ENCODE data around the gene TAF11L4.
"Not testable (repeated sequence)": the region's sequence is repeated elsewhere in the genome, so short reads cannot be mapped to it uniquely, and the experiment has no call there.

TAF11L4 gene

DNA sequence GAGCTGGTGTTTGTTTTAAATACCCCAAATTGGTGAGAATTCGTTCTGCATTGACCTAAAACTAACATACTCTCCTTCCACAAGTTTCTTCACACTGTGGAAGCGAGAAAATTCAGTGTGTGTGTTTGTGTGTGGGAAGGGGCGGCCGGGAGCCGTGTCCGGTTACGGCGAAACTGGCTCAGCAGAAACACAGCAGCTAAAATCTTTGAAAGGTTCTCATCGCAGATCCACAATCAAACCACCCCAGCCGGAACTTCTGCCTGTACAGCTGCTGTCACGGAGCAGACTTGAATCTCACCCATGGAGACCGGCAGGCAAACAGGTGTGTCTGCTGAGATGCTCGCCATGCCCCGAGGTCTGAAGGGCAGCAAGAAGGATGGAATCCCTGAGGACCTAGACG, at the start of gene TAF11L4:
Gene TAF11L4, plus strand, starts transcription at position 301 of the 400 bp plus-strand sequence.
- not testable (repeated sequence) for DNase-seq (ENCODE audit: insufficient read length, low spot score); FAIRE-seq

DNA sequence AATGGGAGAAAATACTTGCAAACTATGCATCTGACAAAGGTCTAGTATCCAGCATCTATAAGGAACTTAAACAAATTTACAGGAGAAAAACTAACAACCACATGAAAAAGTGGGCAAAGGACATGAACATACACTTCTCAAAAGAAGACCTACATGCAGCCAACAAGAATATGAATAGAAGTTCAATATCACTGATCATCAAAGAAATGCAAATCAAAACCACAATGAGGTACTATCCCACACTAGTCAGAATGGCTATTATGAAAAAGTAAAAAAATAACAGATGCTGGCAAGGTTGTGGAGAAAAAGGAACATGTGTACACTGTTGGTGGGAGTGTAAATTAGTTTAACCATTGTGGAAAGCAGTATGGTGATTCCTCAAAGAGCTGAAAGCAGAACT, 46.5 kb upstream of the TAF11L4 start:
- not testable (repeated sequence) for FAIRE-seq; DNase-seq (ENCODE audit: insufficient read length, low spot score)

DNA sequence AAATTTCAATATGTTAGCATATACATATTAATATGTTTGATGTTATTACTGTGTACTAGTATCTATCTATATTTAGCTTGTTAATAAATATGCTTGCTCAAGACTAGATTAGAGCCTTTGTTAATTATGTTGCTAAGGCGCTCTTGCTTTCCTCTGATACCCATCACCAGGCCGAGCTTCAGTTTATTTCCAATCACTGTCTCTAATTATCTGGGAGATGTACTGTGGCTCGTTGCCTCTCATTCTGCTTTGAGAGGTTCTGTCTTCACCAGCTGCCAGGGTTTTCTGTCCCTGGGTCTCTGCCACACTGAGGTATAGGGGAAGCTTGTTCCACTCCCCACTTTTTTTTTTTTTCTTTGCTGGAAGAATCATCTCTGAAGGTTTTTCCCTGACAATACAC, 44.6 kb upstream of the TAF11L4 start:
- FAIRE-seq (no peak), DNase-seq (ENCODE audit: insufficient read length, low spot score) (no peak)

DNA sequence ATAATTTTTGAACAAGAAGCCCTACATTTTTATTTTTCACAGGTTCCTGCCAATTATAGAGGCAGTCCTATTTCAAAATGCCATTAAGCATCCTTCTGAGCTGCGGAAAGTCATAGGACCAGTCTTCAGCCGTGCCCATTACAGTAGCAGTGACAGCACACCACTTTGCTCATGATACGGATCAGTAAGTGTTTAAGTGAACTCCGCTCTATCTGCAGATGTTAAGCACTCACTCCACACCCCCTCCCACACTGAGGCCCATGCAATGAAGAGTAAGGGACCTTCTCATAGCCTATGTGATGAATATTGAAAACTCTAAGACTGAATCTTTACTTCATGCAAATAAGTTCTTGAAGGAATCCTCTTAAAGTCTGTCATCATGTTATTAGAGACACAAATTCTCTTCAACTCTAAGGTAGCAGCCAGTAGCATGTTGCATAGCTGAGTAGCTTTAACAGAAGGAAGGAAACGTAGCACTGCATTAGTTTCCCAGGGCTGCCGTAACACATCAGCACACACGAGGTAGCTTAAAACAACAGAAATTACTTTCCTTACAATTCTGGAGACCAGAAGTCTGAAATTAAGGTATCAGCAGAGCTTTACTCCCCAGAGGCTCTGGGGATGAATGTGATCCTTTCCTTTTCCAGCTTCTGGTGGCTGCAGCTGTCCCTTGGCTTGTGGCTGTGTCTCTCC, 43.9 kb upstream of the TAF11L4 start:
- DNase-seq (ENCODE audit: insufficient read length, low spot score) (no peak), FAIRE-seq (no peak)

DNA sequence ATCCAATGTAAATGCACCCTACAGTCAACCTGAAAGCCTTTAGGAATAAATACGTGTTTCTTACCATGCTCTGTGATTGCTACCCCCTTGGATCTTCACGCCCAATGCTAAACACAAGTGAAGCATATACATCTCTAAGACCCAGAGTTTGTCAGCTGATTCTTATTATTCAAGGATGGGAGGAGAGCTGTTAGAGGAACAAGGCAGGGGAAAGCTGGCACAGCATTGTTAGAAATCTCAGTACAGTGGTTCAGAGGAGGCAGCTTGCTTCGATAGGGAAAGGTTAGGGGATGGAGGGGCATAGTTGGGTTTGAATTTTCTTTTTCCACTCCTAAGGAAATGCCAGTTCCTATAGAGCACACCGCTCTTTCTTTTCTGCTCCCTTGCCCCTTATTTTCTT, 40.2 kb upstream of the TAF11L4 start:
- FAIRE-seq: no peak
- no peak for DNase-seq (ENCODE audit: insufficient read length, low spot score)

DNA sequence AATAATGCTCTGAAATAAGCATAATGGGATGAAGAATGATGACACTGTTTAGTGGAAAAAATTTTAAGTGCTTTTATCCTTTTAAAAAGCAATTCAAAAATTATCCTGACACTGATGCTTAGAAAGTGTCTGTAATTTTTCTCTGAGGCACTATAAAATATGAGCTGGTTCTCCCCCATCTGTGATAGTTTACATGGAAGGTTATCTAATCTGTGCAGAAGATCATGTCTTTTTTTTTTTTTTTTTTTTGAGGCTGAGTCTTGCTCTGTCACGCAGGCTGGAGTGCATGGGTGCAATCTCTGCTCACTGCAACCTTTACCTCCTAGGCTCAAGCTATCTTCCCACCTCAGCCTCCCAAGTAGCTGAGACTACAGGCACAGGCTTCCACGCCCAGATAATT, 38.8 kb upstream of the TAF11L4 start:
- FAIRE-seq (no peak), DNase-seq (ENCODE audit: insufficient read length, low spot score) (no peak)

DNA sequence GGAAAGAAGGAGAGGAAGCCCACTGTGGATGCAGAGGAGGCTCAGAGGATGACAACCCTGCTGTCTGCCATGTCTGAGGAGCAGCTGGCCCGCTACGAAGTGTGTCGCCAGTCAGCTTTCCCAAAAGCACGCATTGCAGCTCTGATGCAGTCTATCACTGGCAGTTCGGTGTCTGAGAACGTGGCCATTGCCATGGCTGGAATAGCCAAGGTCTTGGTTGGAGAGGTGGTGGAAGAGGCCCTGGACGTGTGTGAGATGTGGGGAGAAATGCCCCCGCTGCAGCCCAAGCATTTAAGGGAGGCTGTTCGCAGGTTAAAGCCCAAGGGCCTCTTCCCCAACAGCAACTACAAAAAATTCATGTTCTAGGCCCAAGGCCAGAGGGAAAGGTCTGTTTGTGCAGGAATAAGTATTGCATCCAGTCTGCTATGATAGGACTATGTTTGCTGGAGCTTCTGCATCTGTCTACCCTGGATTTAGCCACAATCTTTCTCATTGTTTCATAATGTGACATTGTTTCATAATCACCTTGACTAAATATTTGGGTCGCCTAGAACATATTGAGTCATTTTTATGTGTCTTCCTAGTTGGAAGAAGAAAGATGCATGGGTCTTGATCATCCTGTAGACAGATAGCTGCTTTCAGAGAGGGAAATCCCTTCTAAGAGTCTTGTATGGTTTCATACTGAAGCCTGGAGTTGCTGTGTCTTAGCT, 35.0 kb upstream of the TAF11L4 start:
- peak; percentile 55 for FAIRE-seq
- not testable (repeated sequence) for DNase-seq (ENCODE audit: insufficient read length, low spot score)

DNA sequence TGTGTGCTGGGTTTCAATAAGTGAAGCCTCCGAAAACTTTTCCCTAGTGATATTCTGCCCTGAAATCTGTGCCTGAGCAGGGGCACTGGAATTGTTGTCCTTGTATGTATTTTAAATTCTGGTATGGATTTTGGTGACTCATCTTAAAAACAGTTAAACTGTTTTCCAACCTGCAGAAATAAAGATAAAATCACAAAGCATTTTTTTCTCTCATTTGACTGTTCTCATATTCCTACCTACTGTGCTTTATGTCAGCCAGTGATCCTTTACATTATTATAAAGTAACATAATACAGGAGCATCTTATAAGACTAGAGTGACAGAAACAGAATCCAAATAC, 34.5 kb upstream of the TAF11L4 start:
- no peak for DNase-seq (ENCODE audit: insufficient read length, low spot score)
- no peak for FAIRE-seq

DNA sequence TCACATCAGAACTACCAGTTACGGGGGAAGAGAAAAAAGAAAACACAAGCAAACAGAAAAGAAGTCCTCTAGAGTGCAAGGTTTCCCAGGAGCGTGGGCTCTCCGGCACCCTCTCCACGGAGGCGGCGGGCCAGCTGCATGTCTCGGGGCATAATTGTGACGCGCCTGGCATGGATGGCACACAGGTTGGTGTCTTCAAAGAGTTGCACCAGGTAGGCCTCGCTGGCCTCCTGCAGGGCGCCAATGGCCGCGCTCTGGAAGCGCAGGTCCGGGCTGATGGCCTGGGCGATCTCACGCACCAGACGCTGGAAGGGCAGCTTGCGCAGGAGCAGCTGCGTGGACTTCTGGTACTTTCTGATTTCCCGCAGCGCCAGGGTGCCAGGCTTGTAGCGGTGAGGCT, 30.3 kb upstream of the TAF11L4 start:
- peak; percentile 75 for FAIRE-seq
- not testable (repeated sequence) for DNase-seq (ENCODE audit: insufficient read length, low spot score)

DNA sequence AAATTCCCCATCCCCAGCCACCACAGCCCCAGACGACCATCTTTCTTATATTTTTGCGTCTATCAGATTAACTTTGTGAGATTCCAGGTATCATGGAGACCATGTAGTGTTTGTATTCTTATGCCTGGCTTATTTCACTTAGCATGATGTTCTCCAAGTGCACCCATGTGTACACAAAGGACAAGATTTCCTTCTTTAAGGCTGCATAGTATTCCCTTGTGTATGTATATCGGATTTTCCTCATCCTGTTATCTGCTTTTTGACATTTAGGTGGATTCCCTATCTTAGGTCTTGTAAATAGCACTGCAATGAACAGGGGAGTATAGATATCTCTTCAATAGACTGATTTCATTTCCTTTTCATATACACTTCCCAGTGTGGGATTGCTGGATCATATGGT, 28.8 kb upstream of the TAF11L4 start:
- DNase-seq (ENCODE audit: insufficient read length, low spot score) (no peak), FAIRE-seq (peak; percentile 9)

DNA sequence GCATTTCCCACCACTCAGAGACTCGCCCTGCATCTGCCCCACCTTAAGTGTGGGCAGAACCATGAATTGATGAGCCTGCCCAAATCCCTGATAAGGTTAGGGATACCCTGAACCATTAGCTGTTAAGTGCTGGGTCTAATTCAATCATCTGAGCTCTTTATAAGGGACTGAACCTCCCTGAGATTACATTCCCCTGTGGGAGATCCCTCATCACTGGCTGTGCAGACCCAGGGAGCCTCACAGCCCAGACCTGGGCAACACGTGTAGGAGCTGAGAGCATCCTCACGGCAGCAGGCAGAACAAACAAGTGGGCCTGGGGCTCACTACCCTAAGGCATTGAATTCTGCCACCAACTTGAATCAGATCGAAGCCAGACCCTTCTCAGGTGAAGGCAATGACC, 24.2 kb upstream of the TAF11L4 start:
- DNase-seq (ENCODE audit: insufficient read length, low spot score): no peak
- no peak for FAIRE-seq

DNA sequence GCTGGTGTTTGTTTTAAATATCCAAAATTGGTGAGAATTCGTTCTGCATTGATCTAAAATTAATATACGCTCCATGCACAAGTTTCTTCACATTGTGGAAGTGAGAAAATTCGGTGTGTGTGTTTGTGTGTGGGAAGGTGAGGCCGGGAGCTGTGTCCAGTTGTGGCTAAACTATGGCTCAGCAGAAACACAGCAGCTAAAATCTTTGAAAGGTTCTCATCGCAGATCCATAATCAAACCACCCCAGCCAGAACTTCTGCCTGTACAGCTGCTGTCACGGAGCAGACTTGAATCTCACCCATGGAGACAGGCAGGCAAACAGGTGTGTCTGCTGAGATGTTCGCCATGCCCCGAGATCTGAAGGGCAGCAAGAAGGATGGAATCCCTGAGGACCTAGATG, 23.7 kb upstream of the TAF11L4 start, which contains the start of gene TAF11L2:
Gene TAF11L2, plus strand, starts transcription at position 301 of the 400 bp plus-strand sequence.
- FAIRE-seq; DNase-seq (ENCODE audit: insufficient read length, low spot score): not testable (repeated sequence)

DNA sequence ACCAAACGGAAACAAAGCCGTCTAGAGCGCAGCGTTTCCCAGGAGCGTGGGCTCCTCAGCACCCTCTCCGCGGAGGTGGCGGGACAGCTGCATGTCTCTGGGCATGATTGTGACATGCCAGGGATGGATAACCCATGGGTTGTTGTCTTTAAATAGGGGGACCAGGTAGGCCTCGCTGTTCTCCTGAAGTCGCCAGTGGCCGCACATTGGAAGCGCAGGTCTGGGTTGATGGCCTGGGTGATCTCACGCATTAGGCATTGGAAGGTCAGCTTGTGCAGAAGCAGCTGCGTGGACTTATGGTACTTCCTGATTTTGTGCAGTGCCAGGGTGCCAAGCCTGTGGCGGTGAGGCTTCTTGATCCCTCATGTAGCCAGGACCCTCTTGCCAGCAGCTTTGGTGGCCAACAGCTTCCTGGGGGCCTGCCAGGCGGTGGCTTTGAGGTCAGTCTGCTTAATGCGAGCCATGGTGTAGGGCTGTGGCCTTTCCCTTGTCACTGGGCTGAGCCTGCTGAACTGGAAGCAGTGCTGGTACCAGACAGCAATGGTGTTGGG, 9.8 kb upstream of the TAF11L4 start:
- no peak for FAIRE-seq
- DNase-seq (ENCODE audit: insufficient read length, low spot score): no peak

DNA sequence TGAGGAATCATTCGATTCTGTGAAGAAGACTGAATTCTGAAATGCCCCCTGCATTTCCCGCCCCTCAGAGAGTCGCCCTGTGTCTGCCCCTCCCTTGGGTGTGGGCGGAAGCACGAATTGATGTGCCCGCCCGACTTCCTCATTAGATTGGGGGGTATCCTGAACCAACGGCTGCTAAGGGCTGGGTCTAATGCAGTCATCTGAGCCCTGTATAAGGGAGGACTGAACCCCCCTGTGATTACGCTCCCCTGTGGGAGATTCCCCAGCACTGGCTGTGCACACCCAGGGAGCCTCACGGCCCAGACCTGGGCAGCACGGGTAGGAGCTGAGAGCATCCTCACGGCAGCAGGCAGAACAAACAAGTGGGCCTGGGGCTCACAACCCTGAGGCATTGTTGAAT, 4.1 kb upstream of the TAF11L4 start:
- FAIRE-seq; DNase-seq (ENCODE audit: insufficient read length, low spot score): not testable (repeated sequence)

DNA sequence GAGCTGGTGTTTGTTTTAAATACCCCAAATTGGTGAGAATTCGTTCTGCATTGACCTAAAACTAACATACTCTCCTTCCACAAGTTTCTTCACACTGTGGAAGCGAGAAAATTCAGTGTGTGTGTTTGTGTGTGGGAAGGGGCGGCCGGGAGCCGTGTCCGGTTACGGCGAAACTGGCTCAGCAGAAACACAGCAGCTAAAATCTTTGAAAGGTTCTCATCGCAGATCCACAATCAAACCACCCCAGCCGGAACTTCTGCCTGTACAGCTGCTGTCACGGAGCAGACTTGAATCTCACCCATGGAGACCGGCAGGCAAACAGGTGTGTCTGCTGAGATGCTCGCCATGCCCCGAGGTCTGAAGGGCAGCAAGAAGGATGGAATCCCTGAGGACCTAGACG, 3.5 kb upstream of the TAF11L4 start, which contains the start of gene TAF11L3:
Gene TAF11L3, plus strand, starts transcription at position 301 of the 400 bp plus-strand sequence.
- not testable (repeated sequence) for FAIRE-seq; DNase-seq (ENCODE audit: insufficient read length, low spot score)

DNA sequence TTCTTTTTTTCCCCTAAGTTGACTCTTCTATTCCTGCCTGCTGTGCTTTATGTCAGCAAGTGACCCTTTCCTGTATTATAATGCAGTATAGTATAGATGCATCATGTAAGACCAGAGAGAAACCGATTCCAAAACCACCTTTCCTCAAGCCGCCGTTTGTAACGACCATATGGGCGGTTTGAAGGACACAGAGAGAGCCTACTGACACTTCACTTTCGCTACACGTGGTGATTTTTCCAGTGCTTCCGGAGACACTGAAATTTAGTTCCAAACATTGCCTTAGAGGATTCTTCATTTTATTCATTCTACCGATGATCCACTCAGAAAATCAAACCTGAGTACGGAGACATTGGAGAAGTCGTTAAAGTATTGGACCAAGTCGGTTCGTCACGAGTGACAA, 2.1 kb upstream of the TAF11L4 start:
- not testable (repeated sequence) for DNase-seq (ENCODE audit: insufficient read length, low spot score); FAIRE-seq

DNA sequence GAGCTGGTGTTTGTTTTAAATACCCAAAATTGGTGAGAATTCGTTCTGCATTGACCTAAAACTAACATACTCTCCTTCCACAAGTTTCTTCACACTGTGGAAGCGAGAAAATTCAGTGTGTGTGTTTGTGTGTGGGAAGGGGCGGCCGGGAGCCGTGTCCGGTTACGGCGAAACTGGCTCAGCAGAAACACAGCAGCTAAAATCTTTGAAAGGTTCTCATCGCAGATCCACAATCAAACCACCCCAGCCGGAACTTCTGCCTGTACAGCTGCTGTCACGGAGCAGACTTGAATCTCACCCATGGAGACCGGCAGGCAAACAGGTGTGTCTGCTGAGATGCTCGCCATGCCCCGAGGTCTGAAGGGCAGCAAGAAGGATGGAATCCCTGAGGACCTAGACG, 3.3 kb downstream of the TAF11L4 start, which contains the start of gene TAF11L5:
Gene TAF11L5, plus strand, starts transcription at position 301 of the 400 bp plus-strand sequence.
- FAIRE-seq: not testable (repeated sequence)

DNA sequence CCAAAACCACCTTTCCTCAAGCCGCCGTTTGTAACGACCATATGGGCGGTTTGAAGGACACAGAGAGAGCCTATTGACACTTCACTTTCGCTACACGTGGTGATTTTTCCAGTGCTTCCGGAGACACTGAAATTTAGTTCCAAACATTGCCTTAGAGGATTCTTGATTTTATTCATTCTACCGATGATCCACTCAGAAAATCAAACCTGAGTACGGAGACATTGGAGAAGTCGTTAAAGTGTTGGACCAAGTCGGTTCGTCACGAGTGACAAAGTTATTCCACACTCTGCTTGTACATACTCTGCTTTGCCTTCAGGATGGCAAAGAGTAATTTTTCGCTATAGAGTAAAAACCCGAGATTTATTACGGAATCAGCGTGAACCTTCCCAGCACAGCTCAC, 4.9 kb downstream of the TAF11L4 start:
- DNase-seq (ENCODE audit: insufficient read length, low spot score): not testable (repeated sequence)
- FAIRE-seq: peak; percentile 62

More for the DNA sequence above, 3.3 kb downstream of the TAF11L4 start, which contains the start of gene TAF11L5:
- DNase-seq (ENCODE audit: insufficient read length, low spot score): not testable (repeated sequence)

DNA sequence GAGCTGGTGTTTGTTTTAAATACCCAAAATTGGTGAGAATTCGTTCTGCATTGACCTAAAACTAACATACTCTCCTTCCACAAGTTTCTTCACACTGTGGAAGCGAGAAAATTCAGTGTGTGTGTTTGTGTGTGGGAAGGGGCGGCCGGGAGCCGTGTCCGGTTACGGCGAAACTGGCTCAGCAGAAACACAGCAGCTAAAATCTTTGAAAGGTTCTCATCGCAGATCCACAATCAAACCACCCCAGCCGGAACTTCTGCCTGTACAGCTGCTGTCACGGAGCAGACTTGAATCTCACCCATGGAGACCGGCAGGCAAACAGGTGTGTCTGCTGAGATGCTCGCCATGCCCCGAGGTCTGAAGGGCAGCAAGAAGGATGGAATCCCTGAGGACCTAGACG, 6.8 kb downstream of the TAF11L4 start, which contains the start of gene TAF11L6:
Gene TAF11L6, plus strand, starts transcription at position 301 of the 400 bp plus-strand sequence.
- FAIRE-seq: not testable (repeated sequence)

More for the DNA sequence above, 6.8 kb downstream of the TAF11L4 start, which contains the start of gene TAF11L6:
- not testable (repeated sequence) for DNase-seq (ENCODE audit: insufficient read length, low spot score)
